Mesodermal cell (in vitro differentiated cells): Measurements from ENCODE around the gene PRTFDC1.

Experiments used
- H3K27ac ChIP-seq: 2 replicates; pipeline ENCODE4 v1.7.0; 2013; ENCODE audit warnings: mild to moderate bottlenecking, low read depth, low read length, moderate library complexity; ENCODE audit not compliant: severe bottlenecking
- H3K36me3 ChIP-seq: 2 replicates; pipeline ENCODE4 v1.7.1; 2013; ENCODE audit warnings: mild to moderate bottlenecking, low read length, moderate library complexity; ENCODE audit not compliant: control insufficient read depth, insufficient read depth
- H3K4me1 ChIP-seq: one replicate; pipeline ENCODE4 v1.7.1; 2013; ENCODE audit warnings: mild to moderate bottlenecking, low read length; ENCODE audit not compliant: insufficient read depth, control insufficient read depth, poor library complexity, severe bottlenecking
- H3K4me3 ChIP-seq: 2 replicates; pipeline ENCODE4 v1.7.0; 2013; ENCODE audit warnings: low read length, control low read depth, mild to moderate bottlenecking; ENCODE audit not compliant: insufficient read depth, poor library complexity, severe bottlenecking; ENCODE audit errors: extremely low read depth
- H3K9me3 ChIP-seq: 2 replicates; pipeline ENCODE4 v1.7.1; 2013; ENCODE audit warnings: mild to moderate bottlenecking, low read length, moderate library complexity; ENCODE audit not compliant: control insufficient read depth
- WGBS, 2 experiments: methylation state at CpG; one replicate each; pipeline ENCODE4 v1.1.5; 2013; ENCODE audit warnings: missing lambda C conversion rate in 2 of 2; ENCODE audit not compliant: insufficient coverage in 2 of 2; 5-methylcytosine and 5-hydroxymethylcytosine counted together

The PRTFDC1 gene

GRCh38 chr10:24889639-24890038 lies 62.8 kb downstream of the PRTFDC1 start:
- 60% methylated on average over 1 of the region's 1 CpG; no CpG with 5 or more reads in 1 of the 2 experiments for WGBS, 2 experiments
- no peak overlapping the region for H3K27ac ChIP-seq

GRCh38 chr10:24887855-24888231 lies 64.6 kb downstream of the PRTFDC1 start:
- no peak overlapping the region for H3K4me3 ChIP-seq
- no peak overlapping the region for H3K27ac ChIP-seq
- H3K36me3 ChIP-seq = no peaks in the 10 kb centered on the region
- H3K4me1 ChIP-seq = peaks cover 15% of the 10 kb centered on the region
- H3K9me3 ChIP-seq = no peaks in the 10 kb centered on the region
- 100% methylated on average over 1 of the region's 2 CpGs; no CpG with 5 or more reads in 1 of the 2 experiments for WGBS, 2 experiments

More at GRCh38 chr10:24889639-24890038, 62.8 kb downstream of the PRTFDC1 start:
- H3K9me3 ChIP-seq = no peaks in the 10 kb centered on the region
- no peaks in the 10 kb centered on the region for H3K36me3 ChIP-seq
- H3K4me1 ChIP-seq = peaks cover 26% of the 10 kb centered on the region
- no peak overlapping the region for H3K4me3 ChIP-seq

- WGBS, 2 experiments = 71 to 79% methylated on average over 2 to 4 of the region's 5 CpGs
Observed at GRCh38 chr10:24886290-24886680, 66.1 kb downstream of the PRTFDC1 start.

GRCh38 chr10:24885551-24886289 lies 66.7 kb downstream of the PRTFDC1 start:
- Histone ChIP-seq H3K36me3 (no peaks in the 10 kb centered on the region), H3K4me3 (no peak overlapping the region), H3K4me1 (peaks cover 15% of the 10 kb centered on the region), H3K9me3 (no peaks in the 10 kb centered on the region), H3K27ac (no peak overlapping the region)
- 90 to 92% methylated on average over 3 of the region's 7 CpGs for WGBS, 2 experiments

More at GRCh38 chr10:24886290-24886680, 66.1 kb downstream of the PRTFDC1 start:
- Histone ChIP-seq H3K9me3 (no peaks in the 10 kb centered on the region), H3K4me1 (peaks cover 15% of the 10 kb centered on the region), H3K27ac (no peak overlapping the region), H3K36me3 (no peaks in the 10 kb centered on the region), H3K4me3 (no peak overlapping the region)

GRCh38 chr10:24884793-24885192 lies 67.6 kb downstream of the PRTFDC1 start:
- WGBS, 2 experiments = 83% methylated on average over 1 of the region's 1 CpG; no CpG with 5 or more reads in 1 of the 2 experiments
- Histone ChIP-seq H3K9me3 (no peaks in the 10 kb centered on the region), H3K4me3 (no peak overlapping the region), H3K36me3 (no peaks in the 10 kb centered on the region), H3K27ac (no peak overlapping the region), H3K4me1 (peaks cover 6% of the 10 kb centered on the region)

- Histone ChIP-seq H3K27ac (no peak overlapping the region), H3K9me3 (no peaks in the 10 kb centered on the region), H3K4me3 (no peak overlapping the region), H3K4me1 (peaks cover 4% of the 10 kb centered on the region), H3K36me3 (no peaks in the 10 kb centered on the region)
- 69 to 78% methylated on average over 1 of the region's 2 CpGs for WGBS, 2 experiments
Observed at GRCh38 chr10:24884316-24884715, 68.1 kb downstream of the PRTFDC1 start.

GRCh38 chr10:24883176-24883575 lies 69.2 kb downstream of the PRTFDC1 start:
- no peaks in the 10 kb centered on the region for H3K9me3 ChIP-seq
- no peaks in the 10 kb centered on the region for H3K4me1 ChIP-seq
- WGBS, 2 experiments = 50 to 52% methylated on average over 1 to 2 of the region's 2 CpGs
- H3K27ac ChIP-seq = no peak overlapping the region
- H3K4me3 ChIP-seq = no peak overlapping the region
- H3K36me3 ChIP-seq = no peaks in the 10 kb centered on the region

- no peak overlapping the region for H3K27ac ChIP-seq
- WGBS, 2 experiments = 83 to 97% methylated on average over 8 of the region's 11 CpGs
- no peaks in the 10 kb centered on the region for H3K9me3 ChIP-seq
- no peaks in the 10 kb centered on the region for H3K36me3 ChIP-seq
- H3K4me3 ChIP-seq = no peak overlapping the region
- H3K4me1 ChIP-seq = no peaks in the 10 kb centered on the region
Observed at GRCh38 chr10:24882047-24882698, 70.2 kb downstream of the PRTFDC1 start.

- H3K4me1 ChIP-seq = no peaks in the 10 kb centered on the region
- H3K36me3 ChIP-seq = no peaks in the 10 kb centered on the region
- no peak overlapping the region for H3K4me3 ChIP-seq
- 77 to 100% methylated on average over 2 of the region's 5 CpGs for WGBS, 2 experiments
- H3K9me3 ChIP-seq = peaks cover under 1% of the 10 kb centered on the region
- H3K27ac ChIP-seq = no peak overlapping the region
Observed at GRCh38 chr10:24879861-24880260, 72.5 kb downstream of the PRTFDC1 start.

GRCh38 chr10:24874133-24874532 lies 78.3 kb downstream of the PRTFDC1 start:
- H3K27ac ChIP-seq = no peak overlapping the region
- no peaks in the 10 kb centered on the region for H3K36me3 ChIP-seq
- H3K4me3 ChIP-seq = no peak overlapping the region
- peaks cover 4% of the 10 kb centered on the region for H3K9me3 ChIP-seq
- H3K4me1 ChIP-seq = peaks cover 14% of the 10 kb centered on the region

- H3K27ac ChIP-seq = peak overlapping the region; percentile 59
- 82 to 89% methylated on average over 4 of the region's 4 CpGs for WGBS, 2 experiments
- peaks cover 4% of the 10 kb centered on the region for H3K9me3 ChIP-seq
- no peak overlapping the region for H3K4me3 ChIP-seq
- peaks cover 14% of the 10 kb centered on the region for H3K4me1 ChIP-seq
- H3K36me3 ChIP-seq = no peaks in the 10 kb centered on the region
Observed at GRCh38 chr10:24873281-24873683, 79.1 kb downstream of the PRTFDC1 start.
